Thyroid gland (tissue), 4 donors: ENCODE measurements around the gene AP3B1. TPM values are rescaled to one million over a fixed set of nuclear protein-coding genes. Genes with fewer than 3 reads are reported as not detected.

Source experiments
- DNase-seq, 2 donors: peaks; one replicate each; pipeline ENCODE4 v3.0.0-alpha.2; 2019
- H3K27ac ChIP-seq, 3 donors: fragments of 200-600 bp; sonication (generic); 1 replicate in 2 of 3; 2 replicates in 1 of 3; pipeline ENCODE4 v1.5.1; 2016 to 2019; ENCODE audit warnings: mild to moderate bottlenecking in 1 of 3, moderate library complexity in 1 of 3
- H3K27me3 ChIP-seq: fragments of 200-600 bp; sonication (generic); one replicate; pipeline ENCODE4 v1.5.1; 2019
- H3K36me3 ChIP-seq, 2 donors: fragments of 200-600 bp; sonication (generic); one replicate each; pipeline ENCODE4 v1.5.1; 2016 to 2019
- H3K4me1 ChIP-seq, 2 donors: fragments of 200-600 bp; sonication (generic); one replicate each; pipeline ENCODE4 v1.5.1; 2017 to 2019
- H3K4me3 ChIP-seq, 3 donors: fragments of 200-600 bp; sonication (generic); replicated peaks in 1 of 3; 1 replicate in 2 of 3; 2 replicates in 1 of 3; pipeline ENCODE4 v1.5.1; 2016; ENCODE audit warnings: mild to moderate bottlenecking in 1 of 3
- H3K9me3 ChIP-seq: fragments of 200-600 bp; sonication (generic); one replicate; pipeline ENCODE4 v1.5.1; 2017
- CTCF ChIP-seq, 6 experiments: fragments of 200-600 bp in 3 of 6; fragments of 450-650 bp in 3 of 6; sonication (generic) in 3 of 6; IDR thresholded peaks; one replicate each; pipeline ENCODE4 v1.5.1; 2016 to 2019; ENCODE audit warnings: antibody characterized with exemption in 6 of 6, mild to moderate bottlenecking in 2 of 6, inconsistent platforms in 1 of 6, moderate library complexity in 1 of 6
- POLR2A ChIP-seq, 2 donors: fragments of 450-650 bp; IDR thresholded peaks; one replicate each; pipeline ENCODE4 v1.6.1; 2017; ENCODE audit warnings: antibody characterized with exemption in 2 of 2, mild to moderate bottlenecking in 2 of 2, moderate library complexity in 1 of 2
- WGBS, 2 donors: methylation state at CpG; one replicate each; pipeline ENCODE4 v1.1.5; 2017; 5-methylcytosine and 5-hydroxymethylcytosine counted together
- intact Hi-C: fragments of 100-400 bp; cut with DNase I; formaldehyde crosslinking; loops from one replicate; pipeline ENCODE4 v1.15.1; 2023
- total RNA-seq, 4 donors: library from RNA; depleted of rRNA; stranded (reverse); fragments of >200 nt; gene quantifications; one replicate each; pipeline ENCODE4 v1.2.3, GENCODE V29; 2016

The AP3B1 gene
- total RNA-seq, 4 donors from 2014 or later: 60.9 to 86.6 (median 72.2) TPM

- Histone ChIP-seq H3K27ac (no peak overlapping the region), H3K4me3 (no peak overlapping the region), H3K4me1 (no peaks in the 10 kb centered on the region), H3K9me3 (no peaks in the 10 kb centered on the region), H3K36me3 (no peaks in the 10 kb centered on the region), H3K27me3 (no peaks in the 10 kb centered on the region)
- TF ChIP-seq POLR2A (IDR thresholded peaks at IDR 0.05): no peak
- no peak for TF ChIP-seq CTCF (IDR thresholded peaks at IDR 0.05)
- no peak for DNase-seq
- 80 to 95% methylated on average over 3 of the region's 3 CpGs for WGBS, 2 donors
- intact Hi-C loops: no loop called here
Measured at GRCh38 chr5:78253201-78253600, 41.3 kb downstream of the AP3B1 start.

GRCh38 chr5:78252715-78253114 lies 41.8 kb downstream of the AP3B1 start:
- no peak overlapping the region for H3K4me3 ChIP-seq
- H3K27me3 ChIP-seq: no peaks in the 10 kb centered on the region
- DNase-seq: no peak

GRCh38 chr5:78251663-78252284 lies 42.7 kb downstream of the AP3B1 start:
- no peaks in the 10 kb centered on the region for H3K27me3 ChIP-seq
- no peak for TF ChIP-seq POLR2A (IDR thresholded peaks at IDR 0.05)
- no peak for TF ChIP-seq CTCF (IDR thresholded peaks at IDR 0.05)
- no peaks in the 10 kb centered on the region for H3K36me3 ChIP-seq
- H3K9me3 ChIP-seq: no peaks in the 10 kb centered on the region
- H3K4me1 ChIP-seq: no peaks in the 10 kb centered on the region
- no peak for DNase-seq
- no peak overlapping the region for H3K27ac ChIP-seq
- 92 to 95% methylated on average over 7 of the region's 7 CpGs for whole genome bisulfite sequencing, 2 donors
- no peak overlapping the region for H3K4me3 ChIP-seq
- intact Hi-C loops: no loop called here

More at GRCh38 chr5:78252715-78253114, 41.8 kb downstream of the AP3B1 start:
- Histone ChIP-seq H3K4me1 (no peaks in the 10 kb centered on the region), H3K36me3 (no peaks in the 10 kb centered on the region), H3K9me3 (no peaks in the 10 kb centered on the region), H3K27ac (no peak overlapping the region)
- 98 to 99% methylated on average over 5 of the region's 5 CpGs for WGBS, 2 donors
- TF ChIP-seq CTCF (IDR thresholded peaks at IDR 0.05): no peak
- no peak for TF ChIP-seq POLR2A (IDR thresholded peaks at IDR 0.05)
- intact Hi-C loops: no loop called here

- WGBS, 2 donors: 93 to 94% methylated on average over 8 of the region's 8 CpGs
- Histone ChIP-seq H3K4me3 (no peak overlapping the region), H3K27me3 (no peaks in the 10 kb centered on the region), H3K36me3 (no peaks in the 10 kb centered on the region), H3K9me3 (no peaks in the 10 kb centered on the region), H3K4me1 (no peaks in the 10 kb centered on the region), H3K27ac (no peak overlapping the region)
- no peak for TF ChIP-seq CTCF (IDR thresholded peaks at IDR 0.05)
- no peak for TF ChIP-seq POLR2A (IDR thresholded peaks at IDR 0.05)
- DNase-seq: no peak
- intact Hi-C loops: no loop called here
Measured at GRCh38 chr5:78245136-78245535, 49.4 kb downstream of the AP3B1 start.

GRCh38 chr5:78243639-78244038 lies 50.9 kb downstream of the AP3B1 start:
- no peaks in the 10 kb centered on the region for H3K36me3 ChIP-seq
- H3K4me3 ChIP-seq: no peak overlapping the region
- H3K4me1 ChIP-seq: no peaks in the 10 kb centered on the region
- intact Hi-C loops: no loop called here
- TF ChIP-seq CTCF (IDR thresholded peaks at IDR 0.05) (no peak), POLR2A (IDR thresholded peaks at IDR 0.05) (no peak)
- no peaks in the 10 kb centered on the region for H3K27me3 ChIP-seq
- no peak overlapping the region for H3K27ac ChIP-seq
- DNase-seq: no peak
- no peaks in the 10 kb centered on the region for H3K9me3 ChIP-seq
